ENCODE results near the gene LYZL6. TPM values are rescaled to one million over a fixed set of nuclear protein-coding genes. Genes with fewer than 3 reads are reported as not detected.
"Not testable (repeated sequence)": the region's sequence is repeated elsewhere in the genome, so short reads cannot be mapped to it uniquely, and the experiment has no call there.

The LYZL6 gene
- total and polyA plus RNA-seq, 9 donors = not detected

- not testable (repeated sequence) for H3K4me1 ChIP-seq (ENCODE audit: control insufficient read depth, insufficient read depth, low read length)
These were observed 45.7 kb downstream of the LYZL6 start for GRCh38 chr17:35897772-35898171.

GRCh38 chr17:35895636-35896587 lies 47.6 kb downstream of the LYZL6 start:
- no peaks in the 10 kb centered on the region for H3K36me3 ChIP-seq (ENCODE audit: control insufficient read depth, insufficient read depth, low read length)
- no peak for DNase-seq
- 79% methylated on average over 9 of the region's 14 CpGs for WGBS (ENCODE audit: insufficient coverage)
- H3K4me1 ChIP-seq (ENCODE audit: control insufficient read depth, insufficient read depth, low read length) = no peaks in the 10 kb centered on the region
- H3K27me3 ChIP-seq (ENCODE audit: control insufficient read depth, insufficient read depth, low read length) = no peaks in the 10 kb centered on the region
- H3K4me3 ChIP-seq (ENCODE audit: low read length) = no peak overlapping the region
- H3K27ac ChIP-seq (ENCODE audit: low read length) = no peak overlapping the region
- H3K9me3 ChIP-seq (replicated peaks; ENCODE audit: control insufficient read depth, low read depth, low read length) = no peaks in the 10 kb centered on the region

More at GRCh38 chr17:35897772-35898171, 45.7 kb downstream of the LYZL6 start:
- H3K4me3 ChIP-seq (ENCODE audit: low read length); H3K36me3 ChIP-seq (ENCODE audit: control insufficient read depth, insufficient read depth, low read length); H3K27me3 ChIP-seq (ENCODE audit: control insufficient read depth, insufficient read depth, low read length); H3K27ac ChIP-seq (ENCODE audit: low read length); H3K9me3 ChIP-seq (replicated peaks; ENCODE audit: control insufficient read depth, low read depth, low read length); DNase-seq: not testable (repeated sequence)
- no CpG with 5 or more reads among the region's 7 CpGs for WGBS (ENCODE audit: insufficient coverage)

- Histone ChIP-seq H3K27me3 (ENCODE audit: control insufficient read depth, insufficient read depth, low read length) (no peaks in the 10 kb centered on the region), H3K4me1 (ENCODE audit: control insufficient read depth, insufficient read depth, low read length) (peaks cover 6% of the 10 kb centered on the region), H3K36me3 (ENCODE audit: control insufficient read depth, insufficient read depth, low read length) (no peaks in the 10 kb centered on the region), H3K27ac (ENCODE audit: low read length) (no peak overlapping the region), H3K4me3 (ENCODE audit: low read length) (no peak overlapping the region), H3K9me3 (replicated peaks; ENCODE audit: control insufficient read depth, low read depth, low read length) (no peaks in the 10 kb centered on the region)
- 89% methylated on average over 5 of the region's 7 CpGs for WGBS (ENCODE audit: insufficient coverage)
- DNase-seq = no peak
These were observed 49.3 kb downstream of the LYZL6 start for GRCh38 chr17:35894206-35894605.

GRCh38 chr17:35893751-35894150 lies 49.8 kb downstream of the LYZL6 start:
- Histone ChIP-seq H3K4me1 (ENCODE audit: control insufficient read depth, insufficient read depth, low read length) (peaks cover 6% of the 10 kb centered on the region), H3K4me3 (ENCODE audit: low read length) (no peak overlapping the region), H3K9me3 (replicated peaks; ENCODE audit: control insufficient read depth, low read depth, low read length) (no peaks in the 10 kb centered on the region), H3K27me3 (ENCODE audit: control insufficient read depth, insufficient read depth, low read length) (no peaks in the 10 kb centered on the region), H3K27ac (ENCODE audit: low read length) (no peak overlapping the region), H3K36me3 (ENCODE audit: control insufficient read depth, insufficient read depth, low read length) (no peaks in the 10 kb centered on the region)
- DNase-seq = no peak
- WGBS (ENCODE audit: insufficient coverage) = 80% methylated on average over 3 of the region's 4 CpGs

GRCh38 chr17:35892091-35893035 lies 51.1 kb downstream of the LYZL6 start:
- no peaks in the 10 kb centered on the region for H3K27me3 ChIP-seq (ENCODE audit: control insufficient read depth, insufficient read depth, low read length)
- H3K4me3 ChIP-seq (ENCODE audit: low read length) = no peak overlapping the region
- DNase-seq = no peak
- no peaks in the 10 kb centered on the region for H3K9me3 ChIP-seq (replicated peaks; ENCODE audit: control insufficient read depth, low read depth, low read length)
- peaks cover 6% of the 10 kb centered on the region for H3K4me1 ChIP-seq (ENCODE audit: control insufficient read depth, insufficient read depth, low read length)
- no peaks in the 10 kb centered on the region for H3K36me3 ChIP-seq (ENCODE audit: control insufficient read depth, insufficient read depth, low read length)
- no peak overlapping the region for H3K27ac ChIP-seq (ENCODE audit: low read length)
- WGBS (ENCODE audit: insufficient coverage) = no CpG with 5 or more reads among the region's 6 CpGs

GRCh38 chr17:35891269-35891668 lies 52.2 kb downstream of the LYZL6 start:
- Histone ChIP-seq H3K36me3 (ENCODE audit: control insufficient read depth, insufficient read depth, low read length) (no peaks in the 10 kb centered on the region), H3K9me3 (replicated peaks; ENCODE audit: control insufficient read depth, low read depth, low read length) (no peaks in the 10 kb centered on the region), H3K27me3 (ENCODE audit: control insufficient read depth, insufficient read depth, low read length) (no peaks in the 10 kb centered on the region), H3K4me1 (ENCODE audit: control insufficient read depth, insufficient read depth, low read length) (peaks cover 6% of the 10 kb centered on the region), H3K27ac (ENCODE audit: low read length) (no peak overlapping the region), H3K4me3 (ENCODE audit: low read length) (no peak overlapping the region)
- no CpG with 5 or more reads among the region's 4 CpGs for WGBS (ENCODE audit: insufficient coverage)
- DNase-seq = no peak

GRCh38 chr17:35890774-35891155 lies 52.7 kb downstream of the LYZL6 start:
- Histone ChIP-seq H3K9me3 (replicated peaks; ENCODE audit: control insufficient read depth, low read depth, low read length) (no peaks in the 10 kb centered on the region), H3K4me3 (ENCODE audit: low read length) (no peak overlapping the region), H3K27ac (ENCODE audit: low read length) (no peak overlapping the region), H3K36me3 (ENCODE audit: control insufficient read depth, insufficient read depth, low read length) (no peaks in the 10 kb centered on the region), H3K27me3 (ENCODE audit: control insufficient read depth, insufficient read depth, low read length) (no peaks in the 10 kb centered on the region), H3K4me1 (ENCODE audit: control insufficient read depth, insufficient read depth, low read length) (peaks cover 6% of the 10 kb centered on the region)
- 20% methylated on average over 1 of the region's 4 CpGs for WGBS (ENCODE audit: insufficient coverage)
- DNase-seq = peak; percentile 10

GRCh38 chr17:35889818-35890773 lies 53.4 kb downstream of the LYZL6 start:
- H3K27ac ChIP-seq (ENCODE audit: low read length) = no peak overlapping the region
- H3K4me1 ChIP-seq (ENCODE audit: control insufficient read depth, insufficient read depth, low read length) = peaks cover 6% of the 10 kb centered on the region
- peak; percentile 50 for DNase-seq
- H3K4me3 ChIP-seq (ENCODE audit: low read length) = no peak overlapping the region
- H3K27me3 ChIP-seq (ENCODE audit: control insufficient read depth, insufficient read depth, low read length) = no peaks in the 10 kb centered on the region
- no peaks in the 10 kb centered on the region for H3K9me3 ChIP-seq (replicated peaks; ENCODE audit: control insufficient read depth, low read depth, low read length)
- 69% methylated on average over 1 of the region's 2 CpGs for WGBS (ENCODE audit: insufficient coverage)
- H3K36me3 ChIP-seq (ENCODE audit: control insufficient read depth, insufficient read depth, low read length) = no peaks in the 10 kb centered on the region

- no CpG with 5 or more reads among the region's 2 CpGs for WGBS (ENCODE audit: insufficient coverage)
- no peak overlapping the region for H3K27ac ChIP-seq (ENCODE audit: low read length)
- DNase-seq = no peak
These were observed 54.3 kb downstream of the LYZL6 start for GRCh38 chr17:35889241-35889640.

More at GRCh38 chr17:35889241-35889640, 54.3 kb downstream of the LYZL6 start:
- peaks cover 6% of the 10 kb centered on the region for H3K4me1 ChIP-seq (ENCODE audit: control insufficient read depth, insufficient read depth, low read length)
- H3K27me3 ChIP-seq (ENCODE audit: control insufficient read depth, insufficient read depth, low read length) = no peaks in the 10 kb centered on the region
- H3K36me3 ChIP-seq (ENCODE audit: control insufficient read depth, insufficient read depth, low read length) = no peaks in the 10 kb centered on the region
- no peak overlapping the region for H3K4me3 ChIP-seq (ENCODE audit: low read length)
- no peaks in the 10 kb centered on the region for H3K9me3 ChIP-seq (replicated peaks; ENCODE audit: control insufficient read depth, low read depth, low read length)

All from muscle of leg (tissue), 11 donors.